GM19395 (cell line): Measurements from ENCODE around the gene PLK2.

ENCODE experiments used
- ATAC-seq: cut with Tn5 transposase; IDR thresholded peaks from one replicate; pipeline ENCODE4 v1.9.1; 2021; ENCODE audit warnings: mild to moderate bottlenecking, moderate library complexity; ENCODE audit not compliant: unreplicated experiment

Gene PLK2

GRCh38 chr5:58460002-58460731 lies at the start of gene PLK2:
Gene PLK2, minus strand, starts transcription at chr5:58460086. Its CDS starts 127 bp downstream, at chr5:58459959.
- peak; percentile 76 for ATAC-seq

DNA sequence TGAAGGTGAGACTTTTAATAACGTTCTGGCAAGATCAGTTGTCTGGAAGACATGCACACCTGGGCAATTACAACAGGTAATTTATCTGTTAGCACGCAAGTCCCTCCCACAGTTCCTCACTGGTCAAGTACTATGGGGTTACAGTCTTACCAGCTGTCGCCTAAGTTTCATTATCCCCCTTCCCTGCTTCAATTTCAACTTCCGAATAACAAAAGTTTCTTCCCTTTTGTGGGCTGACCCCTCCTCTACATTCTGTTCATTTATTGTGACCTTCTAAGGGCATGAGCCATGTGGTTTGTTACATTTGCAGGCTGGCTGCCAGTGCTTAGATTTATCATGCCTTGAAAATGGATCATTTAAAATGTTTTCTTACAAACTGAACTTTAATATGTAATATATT lies 47.8 kb upstream of the PLK2 start:
- no peak for ATAC-seq

DNA sequence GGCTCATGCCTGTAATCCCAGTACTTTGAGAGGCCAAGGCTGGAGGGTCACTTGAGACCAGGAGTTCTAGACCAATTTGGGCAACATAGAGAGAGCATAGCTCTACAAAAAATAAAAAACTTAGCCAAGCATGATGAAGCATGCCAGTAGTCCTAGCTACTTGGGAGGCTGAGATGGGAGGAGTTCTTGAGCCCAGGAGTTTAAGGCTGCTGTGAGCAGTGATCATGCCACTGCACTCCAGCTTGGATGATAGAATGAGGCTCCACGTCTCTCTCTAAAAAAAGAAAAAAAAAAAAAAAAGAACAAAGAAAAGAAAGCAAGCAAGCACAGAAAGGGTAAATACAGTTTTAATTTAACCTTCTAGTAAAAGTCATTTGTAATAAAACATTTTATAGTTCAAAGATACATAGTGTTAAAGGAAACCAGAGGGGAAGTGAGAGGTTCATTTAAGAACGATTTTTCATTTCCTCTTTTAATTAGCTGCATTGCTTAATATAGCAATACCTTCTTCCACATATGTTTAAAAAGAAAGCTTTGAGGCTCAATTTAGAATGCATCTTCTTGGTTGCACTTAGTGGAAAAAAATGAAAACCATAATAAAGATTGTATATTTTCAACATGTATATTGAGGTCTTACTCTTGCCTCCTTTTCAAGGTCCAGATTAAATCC lies 46.2 kb upstream of the PLK2 start:
- peak; percentile 87 for ATAC-seq

GRCh38 chr5:58505502-58505901 lies 45.6 kb upstream of the PLK2 start:
- peak; percentile 21 for ATAC-seq

DNA sequence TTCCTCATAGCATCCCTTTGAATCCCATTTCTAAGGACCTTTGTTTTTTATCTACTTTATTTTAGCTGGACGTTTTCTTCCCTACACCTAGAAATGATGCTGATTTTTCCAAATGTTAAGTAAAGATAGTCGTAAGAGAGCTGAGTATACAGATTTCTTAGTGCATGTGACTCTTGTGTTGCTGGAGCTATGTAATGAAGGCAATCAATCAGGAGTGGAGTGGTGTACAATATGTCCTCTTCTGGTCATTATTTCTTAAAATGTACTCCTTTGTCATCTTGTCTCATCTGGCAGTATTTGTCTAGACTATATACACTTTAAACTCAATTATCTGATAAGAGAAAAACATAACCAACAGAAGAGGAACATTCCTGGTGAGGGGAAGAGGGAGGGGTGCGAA lies 44.9 kb upstream of the PLK2 start:
- no peak for ATAC-seq

DNA sequence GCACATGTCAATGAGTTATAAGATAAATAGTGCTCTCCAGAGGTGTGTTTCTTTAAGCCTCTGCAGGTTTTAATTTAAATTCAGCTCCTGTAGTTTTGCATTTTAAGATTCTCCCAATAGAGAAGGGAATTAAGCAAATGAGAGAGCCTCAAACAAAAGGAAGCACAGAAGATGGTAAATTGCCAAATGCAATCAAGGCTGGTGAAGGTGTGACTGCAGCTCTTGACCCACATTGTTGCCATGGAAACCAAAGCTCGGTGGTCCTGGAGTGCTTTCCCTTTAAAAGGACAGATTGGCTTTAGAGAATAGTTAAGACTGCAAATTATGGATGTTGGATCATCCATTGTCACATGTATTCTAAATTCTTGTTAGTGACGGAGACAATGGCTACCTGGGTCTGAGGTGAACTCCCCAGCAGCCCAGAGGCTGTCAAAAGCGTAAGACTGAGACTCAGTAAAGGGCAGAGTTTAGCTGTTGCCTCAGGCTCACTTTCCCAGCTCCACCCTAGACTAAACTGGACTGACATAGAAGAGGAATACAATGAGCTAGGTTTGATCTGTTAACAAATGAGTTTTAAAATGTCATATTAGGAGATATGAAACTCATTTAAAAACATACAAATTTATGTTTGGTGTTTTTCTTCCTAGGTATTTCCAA lies 43.6 kb upstream of the PLK2 start:
- no peak for ATAC-seq

DNA sequence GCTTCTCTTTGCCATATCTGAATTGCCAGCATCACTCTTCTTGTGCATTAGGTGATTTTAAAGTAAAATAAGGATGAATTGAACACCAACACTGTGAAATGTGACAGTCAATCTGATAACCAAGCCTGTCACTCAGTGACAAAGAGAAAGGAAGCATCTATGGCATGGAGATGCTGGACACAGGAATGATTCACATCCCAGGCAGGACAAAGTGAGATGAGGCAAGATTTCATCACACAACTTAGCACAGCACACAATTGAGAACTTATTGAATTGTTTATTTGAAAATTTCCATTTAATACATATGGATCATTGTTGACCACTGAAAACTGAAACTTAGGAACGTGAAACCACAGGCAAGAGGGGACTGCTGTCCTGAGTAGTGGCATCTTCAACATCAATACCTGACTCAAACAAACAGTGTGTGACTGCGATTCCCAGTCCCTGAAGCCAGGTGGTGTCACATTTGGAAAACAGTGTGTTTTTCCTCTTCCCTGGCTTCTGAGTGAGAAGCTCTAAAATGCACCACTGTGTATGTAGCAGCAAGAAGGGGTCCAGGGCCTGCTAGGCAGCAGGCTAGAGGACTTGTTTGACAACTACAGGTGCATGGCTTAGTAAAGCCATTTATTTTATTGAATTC lies 42.0 kb upstream of the PLK2 start:
- ATAC-seq = no peak

- no peak for ATAC-seq
Observed at GRCh38 chr5:58499941-58500340, 40.1 kb upstream of the PLK2 start.

GRCh38 chr5:58499231-58499630 lies 39.3 kb upstream of the PLK2 start:
- ATAC-seq = no peak

DNA sequence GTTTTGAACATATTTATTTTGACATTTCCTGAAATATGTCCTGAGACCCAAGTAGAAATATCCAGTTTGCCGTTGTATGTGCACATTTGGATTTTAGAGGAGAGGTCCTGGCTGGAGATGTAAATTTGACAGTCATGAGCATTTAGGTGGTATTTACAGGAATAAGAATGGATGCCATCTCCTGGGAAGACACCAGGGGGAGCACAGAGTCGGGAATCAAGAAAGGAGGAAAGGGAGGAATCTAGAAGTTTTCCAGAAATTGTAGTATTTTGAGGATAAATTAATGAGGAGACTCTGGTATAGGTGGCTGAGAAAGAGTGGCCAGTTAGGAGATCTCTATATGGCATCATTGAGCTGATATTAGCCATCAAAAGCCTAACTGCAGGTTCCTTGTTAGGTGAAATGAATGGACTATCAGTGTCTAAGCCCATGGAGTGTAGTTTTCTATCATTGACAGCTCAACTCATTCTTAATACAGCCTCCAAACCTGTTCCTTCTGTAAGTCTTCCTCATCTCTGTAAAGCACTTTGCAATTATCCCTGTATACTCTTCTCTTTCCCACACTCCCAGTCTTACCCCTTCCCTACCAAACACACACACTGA lies 38.6 kb upstream of the PLK2 start:
- no peak for ATAC-seq

- ATAC-seq = no peak
Observed at GRCh38 chr5:58497921-58498320, 38.0 kb upstream of the PLK2 start.

- ATAC-seq = no peak
Observed at GRCh38 chr5:58497386-58497785, 37.5 kb upstream of the PLK2 start.

- no peak for ATAC-seq
Observed at GRCh38 chr5:58496488-58496887, 36.6 kb upstream of the PLK2 start.

DNA sequence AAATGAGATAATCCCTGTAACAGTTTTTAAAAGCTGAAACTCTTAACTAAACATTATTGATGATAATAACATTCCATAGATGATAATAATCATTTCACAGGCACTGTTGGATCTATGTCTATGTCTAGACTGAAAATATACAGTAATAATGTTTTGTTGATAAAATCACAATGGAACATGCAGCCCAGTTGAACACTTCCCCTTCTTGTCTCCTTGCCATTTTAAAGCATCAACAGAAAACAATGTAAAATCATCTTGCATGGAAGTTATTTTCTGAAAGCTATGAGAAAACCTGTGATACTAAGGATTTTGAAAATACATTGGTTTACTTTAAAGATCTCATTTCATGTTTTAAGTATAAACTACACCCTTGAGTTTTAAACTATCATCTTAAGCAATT lies 33.3 kb upstream of the PLK2 start:
- no peak for ATAC-seq

DNA sequence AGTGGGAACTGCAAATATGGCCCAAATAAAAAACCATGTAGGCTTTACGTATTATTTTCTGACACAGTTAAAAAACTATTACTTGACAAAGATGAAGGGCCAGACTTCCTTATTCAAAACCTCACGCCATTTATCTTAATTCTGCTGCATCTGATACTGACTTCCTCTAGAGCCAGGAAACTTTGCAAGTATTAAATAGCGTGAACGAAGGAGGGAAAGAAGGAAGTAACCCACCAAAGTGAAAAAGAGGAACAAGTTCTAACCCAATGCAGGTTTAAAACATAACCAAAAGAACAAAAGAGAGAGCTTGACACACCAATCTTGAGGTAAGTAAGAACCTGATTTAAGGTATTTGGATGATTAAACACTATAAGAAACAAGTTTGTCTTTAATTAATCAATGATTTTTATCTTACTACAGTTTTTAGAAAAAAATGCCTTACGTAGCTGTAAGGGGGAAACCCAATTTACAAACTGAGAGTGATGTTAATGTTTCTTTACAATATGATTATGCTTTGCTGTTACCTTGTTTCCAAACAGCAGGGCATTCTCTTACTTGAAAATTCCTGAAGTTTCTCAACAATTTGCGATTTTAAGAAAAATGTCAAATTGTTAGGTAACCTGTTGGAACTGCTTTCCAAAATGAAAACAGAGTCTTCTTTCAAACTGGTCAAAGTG lies 31.5 kb upstream of the PLK2 start, which contains the start of gene GAPT:
TSS of gene GAPT (plus strand) at position 220 of the 677 bp plus-strand sequence. CDS start 3,102 bp downstream, outside the sequence.
- peak; percentile 91 for ATAC-seq

- ATAC-seq = no peak
Observed at GRCh38 chr5:58490402-58491050, 30.6 kb upstream of the PLK2 start.

GRCh38 chr5:58486290-58486689 lies 26.4 kb upstream of the PLK2 start:
- ATAC-seq = no peak

GRCh38 chr5:58484505-58484904 lies 24.6 kb upstream of the PLK2 start:
- ATAC-seq = no peak

- ATAC-seq = no peak
Observed at GRCh38 chr5:58482536-58482935, 22.6 kb upstream of the PLK2 start.

DNA sequence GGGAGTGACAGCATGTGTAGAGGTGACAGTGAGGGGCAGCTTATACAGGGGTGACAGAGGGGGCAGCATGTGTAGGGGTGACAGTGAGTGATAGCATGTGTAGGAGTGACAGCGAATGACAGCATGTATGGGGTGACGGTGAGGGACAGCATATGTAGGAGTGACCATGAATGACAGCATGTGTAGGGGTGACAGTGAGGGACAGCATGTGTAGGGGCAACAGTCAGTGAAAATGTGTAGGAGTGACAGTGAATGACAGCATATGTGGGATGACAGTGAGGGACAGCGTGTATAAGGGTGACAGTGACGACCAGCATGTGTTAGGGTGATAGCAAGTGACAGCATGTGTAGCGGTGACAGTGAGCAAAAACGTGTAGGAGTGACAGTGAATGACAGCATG lies 21.9 kb upstream of the PLK2 start:
- no peak for ATAC-seq
